Left kidney (tissue), 2 donors: Measurements from ENCODE around the gene PTPRF. TPM values are rescaled to one million over a fixed set of nuclear protein-coding genes. Genes with fewer than 3 reads are reported as not detected.

Source experiments
- DNase-seq: peaks from one replicate; pipeline ENCODE4 v3.0.0-alpha.2; 2013
- polyA plus RNA-seq: library from polyadenylated mRNA; unstranded; fragments of 120-200 nt; gene quantifications from one replicate; pipeline ENCODE4 v1.2.1, GENCODE V29; 2013; ENCODE audit not compliant: insufficient read length

The PTPRF gene
- polyA plus RNA-seq, 1 donor = 240 TPM

DNA sequence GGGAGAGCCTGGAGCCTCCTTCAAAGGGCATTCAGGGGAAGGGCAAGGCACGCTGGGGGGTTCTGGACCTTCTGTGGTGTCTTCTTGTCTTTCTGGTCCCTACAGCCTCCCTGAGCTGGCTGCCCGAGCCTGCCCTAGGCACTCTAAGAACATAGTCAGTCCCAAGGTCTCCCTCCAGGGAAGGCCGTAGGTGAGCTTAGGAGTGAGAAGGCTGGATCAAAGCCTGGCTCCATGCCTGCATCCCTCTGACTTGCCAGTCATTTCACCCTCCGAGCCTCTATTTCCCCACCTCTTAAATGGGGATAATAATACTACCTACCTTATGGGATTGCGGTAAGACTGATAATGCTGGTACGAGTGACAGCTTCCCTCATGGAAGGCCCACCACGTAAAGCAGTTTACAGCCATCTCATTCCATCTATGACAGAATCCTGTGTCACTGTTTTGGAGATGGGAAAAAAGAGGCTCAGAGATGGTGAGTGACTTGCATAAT, 20.8 kb downstream of the PTPRF start:
- no peak for DNase-seq

DNA sequence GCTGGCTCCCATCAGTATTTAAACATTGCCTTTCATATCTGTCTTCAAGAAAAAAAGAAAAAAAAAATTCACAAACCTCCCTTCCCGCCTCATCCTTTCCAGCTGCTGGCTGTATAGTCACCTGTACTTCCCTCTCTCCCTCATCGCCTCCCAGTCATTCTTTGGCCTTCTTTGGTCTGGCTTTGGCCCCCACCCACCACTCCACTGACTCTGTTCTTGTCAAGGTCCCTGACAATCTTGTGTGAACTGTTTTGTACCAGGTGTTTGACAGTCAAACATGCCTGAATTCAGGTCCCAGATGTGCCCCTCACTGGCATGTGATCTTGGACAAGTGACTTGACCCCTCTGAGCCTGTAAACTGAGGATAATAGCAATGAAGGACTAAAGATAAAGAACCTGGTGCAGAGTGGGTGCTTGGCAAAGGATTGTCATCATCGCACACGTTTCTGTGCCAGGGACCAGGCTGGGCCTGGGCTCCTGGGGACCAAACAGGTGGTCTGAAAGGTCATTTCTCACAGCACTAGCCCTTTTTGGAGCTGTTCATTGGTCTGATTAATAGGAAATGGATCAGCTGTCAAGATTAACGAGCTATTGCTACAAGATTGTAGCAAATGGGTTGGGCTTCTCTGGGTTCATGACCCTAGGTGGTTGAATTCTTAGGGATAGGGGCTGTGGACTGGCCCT, 21.5 kb downstream of the PTPRF start:
- DNase-seq = no peak

DNA sequence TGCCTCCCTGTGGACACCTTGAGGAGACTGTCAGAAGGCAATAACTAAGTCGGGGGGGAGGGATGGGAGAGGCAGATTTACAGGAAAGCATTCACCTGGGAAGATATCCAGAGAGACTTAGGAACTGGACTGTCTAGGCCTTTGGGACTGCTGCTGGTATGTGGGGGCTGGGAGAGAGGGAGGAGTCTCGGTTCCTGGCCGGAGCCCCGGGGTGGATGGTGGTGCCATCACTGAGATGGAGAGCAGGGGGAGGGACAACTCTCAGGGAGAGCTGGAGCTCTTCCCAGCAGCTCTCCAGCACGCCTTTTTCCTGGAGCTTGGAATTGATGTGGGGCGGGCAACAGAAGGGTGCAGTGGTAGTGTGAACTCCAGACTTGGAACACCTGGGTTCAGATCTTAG, 22.1 kb downstream of the PTPRF start:
- no peak for DNase-seq

DNA sequence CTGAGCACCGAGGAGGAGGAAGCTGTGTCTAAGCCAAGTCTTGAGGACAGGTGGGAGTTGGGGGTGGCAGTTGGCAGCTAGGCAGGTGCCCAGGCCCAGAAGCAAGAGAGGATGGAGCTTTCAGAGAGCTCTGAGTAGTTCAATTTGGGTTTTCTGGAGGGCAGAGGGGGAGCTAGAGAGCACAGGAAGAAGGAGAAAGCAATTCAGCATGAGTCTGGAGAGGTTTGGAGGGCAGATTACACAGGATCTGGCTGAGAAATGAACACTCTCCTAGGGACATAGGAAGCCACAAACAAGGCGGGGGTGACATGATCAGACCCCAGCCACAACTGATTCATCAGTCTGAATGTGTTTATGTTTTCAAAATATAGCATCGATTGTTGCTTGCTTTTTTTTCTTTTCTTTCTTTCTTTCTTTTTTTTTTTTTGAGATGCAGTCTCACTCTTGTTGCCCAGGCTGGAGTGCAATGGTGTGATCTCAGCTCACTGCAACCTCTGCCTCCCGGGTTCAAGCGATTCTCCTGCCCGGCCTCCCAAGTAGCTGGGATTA, 23.8 kb downstream of the PTPRF start:
- DNase-seq = no peak

DNA sequence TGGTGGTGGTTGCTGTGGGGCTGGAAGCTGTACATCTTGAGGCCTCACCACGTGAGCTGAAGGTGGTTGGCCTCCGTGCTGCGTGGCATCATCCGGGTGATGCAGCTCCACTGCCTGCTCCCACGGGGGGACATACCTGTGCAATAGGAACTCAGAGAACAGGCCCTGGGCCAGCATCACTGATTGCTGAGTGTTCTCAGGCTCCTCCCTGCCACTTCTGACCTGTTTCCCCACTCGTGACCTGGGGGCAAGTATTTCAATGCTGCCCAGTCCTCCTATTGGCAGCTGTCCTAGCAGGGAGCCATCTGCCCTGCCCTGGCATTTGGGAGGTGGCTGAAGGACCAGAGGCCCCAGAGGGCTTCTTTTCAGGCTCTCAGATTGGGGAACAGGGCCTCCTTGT, 26.1 kb downstream of the PTPRF start:
- no peak for DNase-seq

DNA sequence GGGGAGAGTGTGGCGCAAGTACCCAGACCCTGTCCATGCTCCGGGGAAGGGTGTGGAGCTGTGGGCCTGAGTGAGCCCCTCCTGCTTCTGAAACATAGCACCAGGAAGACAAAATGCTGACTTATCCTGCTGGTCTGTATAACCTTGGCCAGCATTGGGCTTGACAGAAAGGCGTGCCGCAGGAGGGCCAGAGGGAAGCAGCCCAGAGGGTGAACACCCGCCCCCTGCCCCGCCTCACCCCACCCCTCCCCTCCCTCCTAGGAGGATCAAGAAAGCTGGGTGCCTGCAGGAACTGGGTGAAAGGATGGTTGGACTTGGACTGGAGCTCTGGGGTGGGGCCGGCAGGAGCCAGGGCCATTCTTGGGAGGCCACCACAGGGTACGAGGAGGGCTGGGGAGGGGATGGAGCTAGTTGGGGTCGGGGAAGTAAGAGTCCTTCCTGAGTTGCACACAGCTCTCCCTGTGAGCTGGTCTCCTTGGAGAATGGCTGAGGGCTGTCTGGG, 27.1 kb downstream of the PTPRF start:
- DNase-seq = no peak

DNA sequence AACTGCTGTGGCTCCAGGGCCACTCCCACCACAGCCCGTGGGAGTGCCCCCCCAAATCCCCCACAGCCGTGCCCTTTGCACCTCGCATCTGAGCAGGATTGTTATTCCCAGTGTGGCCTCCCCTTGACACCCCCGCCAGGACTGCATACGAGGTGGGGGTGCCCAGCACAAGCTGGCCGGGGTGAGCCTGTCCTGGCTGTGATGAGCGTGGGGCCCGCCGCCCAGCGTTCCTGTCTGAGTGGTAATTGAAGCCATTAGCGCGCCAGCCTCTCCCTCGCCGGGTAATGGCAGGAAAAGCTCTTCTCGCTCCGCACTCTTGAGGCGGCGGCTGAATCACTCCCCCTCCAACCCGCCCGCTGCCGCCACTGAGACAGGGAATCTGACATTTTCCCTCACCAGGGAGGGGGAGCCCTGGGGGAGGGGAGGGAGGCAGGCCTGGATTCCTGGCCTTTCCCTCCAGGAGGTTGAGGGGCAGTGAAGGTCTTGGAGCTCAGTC, 27.7 kb downstream of the PTPRF start:
- peak; percentile 79 for DNase-seq

DNA sequence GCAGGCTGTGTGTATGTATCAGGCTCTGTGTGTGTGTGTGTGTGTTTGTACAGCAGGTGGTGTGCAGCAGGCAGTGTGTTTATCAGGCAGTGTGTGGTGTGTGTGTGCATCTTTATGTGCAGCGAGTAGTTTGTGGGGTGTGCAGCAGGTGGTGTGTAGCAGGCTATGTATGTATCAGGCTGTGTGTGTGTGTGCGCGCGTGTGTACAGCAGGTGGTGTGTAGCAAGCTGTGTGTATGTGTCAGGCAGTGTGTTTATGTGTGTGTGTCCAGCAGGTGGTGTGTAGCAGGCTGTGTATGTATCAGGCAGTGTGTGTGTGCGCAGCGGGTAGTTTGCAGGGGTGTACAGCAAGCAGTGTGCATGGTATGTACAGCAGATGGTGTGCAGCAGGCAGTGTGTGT, 29.0 kb downstream of the PTPRF start:
- DNase-seq = no peak

DNA sequence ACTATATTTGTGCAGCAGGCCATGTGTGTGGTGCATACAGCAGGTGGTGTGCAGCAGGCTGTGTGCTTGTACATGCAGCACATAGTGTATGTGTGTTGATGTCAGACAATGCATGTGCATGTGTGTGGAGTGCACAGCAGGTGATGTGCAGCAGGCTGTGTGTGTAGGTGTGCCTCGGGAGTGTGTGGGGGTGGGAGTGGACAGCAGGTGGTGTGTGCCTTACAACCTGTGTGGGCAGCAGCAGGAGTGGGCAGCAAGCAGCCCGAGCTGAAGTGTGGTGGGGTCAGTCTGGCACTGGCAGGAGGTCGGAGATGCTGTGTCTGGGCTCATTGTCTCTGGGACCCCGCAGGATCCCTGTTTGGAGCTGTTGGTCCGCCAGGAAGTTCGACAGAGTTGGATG, 29.6 kb downstream of the PTPRF start:
- DNase-seq = no peak

DNA sequence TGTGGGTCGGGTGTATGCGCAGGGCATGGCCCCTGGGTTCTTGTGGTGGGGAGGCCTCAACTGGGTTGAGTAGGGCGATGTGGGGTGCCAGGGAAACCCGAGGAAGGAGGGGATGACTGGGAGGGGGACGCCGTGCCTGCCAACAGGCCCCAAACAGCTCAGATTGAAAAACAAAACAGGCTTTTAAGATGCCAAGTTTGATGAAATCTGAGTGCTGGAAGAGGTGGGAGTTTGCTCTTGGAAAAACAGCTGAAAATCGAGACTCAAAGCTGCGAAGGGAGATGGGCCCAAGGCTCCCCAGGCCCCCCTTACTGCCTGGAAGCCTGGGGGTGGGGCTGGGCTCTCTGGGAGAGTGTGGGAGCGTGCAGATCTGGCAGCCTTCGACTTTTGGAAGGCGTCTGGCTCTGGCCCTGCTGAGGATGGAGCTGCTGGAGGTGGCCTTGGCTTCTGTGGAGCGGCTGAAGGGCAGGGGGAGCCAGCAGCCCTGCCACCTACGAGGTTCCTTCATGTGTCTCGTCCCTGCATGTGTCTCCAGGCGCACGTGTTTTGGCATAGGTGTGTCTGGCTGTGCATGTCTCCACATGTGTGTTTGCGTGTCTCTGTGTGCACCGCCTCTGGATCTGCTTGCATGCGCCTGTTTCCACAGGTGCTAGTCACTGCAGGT, 33.3 kb downstream of the PTPRF start:
- DNase-seq = peak; percentile 78

DNA sequence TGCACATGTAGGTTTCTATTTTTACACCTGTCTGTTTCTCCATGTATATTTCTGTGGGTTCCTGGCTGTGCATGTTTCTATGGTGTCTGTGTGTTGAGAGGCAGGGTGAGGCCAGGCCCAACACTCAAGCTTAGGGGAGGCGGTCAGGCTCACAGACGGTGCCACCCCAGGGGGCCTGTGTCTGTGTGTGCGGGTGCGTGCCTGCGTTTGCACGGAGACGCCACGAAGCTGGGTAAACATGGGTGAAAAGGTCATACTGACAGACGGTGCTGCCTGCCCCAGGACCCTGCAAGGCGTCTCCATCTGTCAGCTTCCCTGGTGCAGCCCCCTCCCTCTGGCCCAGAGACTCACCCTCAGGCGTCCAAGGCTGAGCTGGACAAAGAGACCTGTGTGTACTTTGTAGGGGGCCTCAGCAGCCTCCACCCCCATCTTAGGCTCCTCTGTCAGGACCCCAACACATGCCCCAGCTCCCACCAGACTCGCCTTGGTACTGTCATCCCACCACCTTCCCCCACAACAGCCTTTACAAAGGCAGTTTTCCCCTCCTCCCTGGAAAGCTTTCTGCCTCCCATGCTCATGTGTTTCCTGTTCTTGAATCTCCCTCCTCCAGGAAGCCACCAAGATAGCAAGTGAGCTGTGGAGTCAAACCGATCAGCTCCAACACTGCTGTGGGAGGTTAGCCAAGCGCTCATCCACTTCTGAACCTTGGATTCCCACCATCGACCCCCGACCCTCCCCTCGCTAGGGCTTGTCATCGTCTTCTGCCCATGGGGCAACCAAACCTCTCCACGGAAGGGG, 34.1 kb downstream of the PTPRF start:
- no peak for DNase-seq

DNA sequence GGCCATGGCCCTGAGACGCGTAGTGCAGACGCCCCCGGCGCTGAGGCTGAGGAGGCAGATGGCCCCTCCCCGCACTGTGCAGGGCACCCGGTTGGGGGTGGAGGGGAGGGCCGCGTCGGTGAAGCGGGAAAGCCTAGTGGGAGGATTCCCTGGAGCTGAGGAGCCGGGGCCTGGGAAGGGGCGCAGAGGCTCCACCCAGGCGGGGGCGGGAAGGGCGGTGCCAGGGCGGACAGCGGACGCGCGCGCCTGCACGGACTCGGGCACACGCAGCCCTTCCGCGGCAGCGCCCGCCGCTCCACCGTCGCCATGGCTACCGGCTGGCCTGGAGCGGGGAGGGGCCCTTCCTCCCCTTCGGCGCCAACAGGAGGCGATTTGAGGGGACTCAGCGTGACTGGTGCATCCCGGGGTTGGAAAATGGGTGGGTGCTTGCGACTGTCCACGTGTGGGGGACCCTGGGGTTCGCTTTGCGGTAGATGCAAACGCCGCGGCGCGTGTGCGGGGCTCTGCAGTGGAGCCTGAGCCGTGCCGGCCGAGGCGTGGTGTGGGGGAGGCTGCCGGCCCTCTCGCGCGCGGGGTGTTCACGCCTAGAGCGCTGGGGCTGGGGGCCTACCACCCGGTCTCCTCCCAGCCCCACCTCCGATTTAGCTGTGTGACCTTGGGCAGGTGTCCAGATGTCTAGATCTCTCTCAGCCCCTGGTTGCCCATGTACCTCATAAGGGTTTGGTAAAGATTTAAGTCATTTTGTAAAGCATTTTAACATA, 35.1 kb downstream of the PTPRF start:
- peak; percentile 80 for DNase-seq

DNA sequence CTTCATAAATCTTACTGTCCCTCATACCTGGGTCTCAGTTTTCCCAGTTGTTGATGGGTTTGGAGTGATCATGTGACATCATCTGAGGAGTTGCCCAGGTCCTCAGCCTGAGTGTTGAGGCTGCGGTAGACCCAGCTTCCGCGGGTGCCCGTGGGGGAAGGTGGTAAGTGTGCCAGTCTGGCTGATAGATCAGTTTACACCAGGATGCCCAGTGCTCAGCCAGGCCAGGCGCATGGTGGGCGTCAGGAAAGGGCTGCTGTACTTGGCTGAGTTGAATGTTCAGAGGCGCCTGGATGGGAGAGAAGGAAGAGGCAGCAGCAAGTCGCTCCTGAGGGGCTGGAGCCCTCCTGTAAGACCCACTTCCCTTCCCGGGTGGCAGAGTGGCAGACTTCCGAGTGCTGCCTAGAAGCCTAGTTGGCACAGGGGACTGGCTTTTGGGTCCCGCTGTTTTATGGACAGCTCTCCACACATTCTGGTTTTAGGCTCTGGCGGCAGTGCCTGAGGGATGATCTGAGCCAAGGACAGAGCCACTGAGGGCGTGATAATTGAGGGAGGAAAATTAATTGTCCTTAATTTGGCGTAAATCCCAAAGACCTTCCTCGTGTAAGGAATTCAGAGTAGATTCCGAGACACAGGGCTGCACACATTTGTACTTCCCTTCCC, 35.8 kb downstream of the PTPRF start:
- no peak for DNase-seq

DNA sequence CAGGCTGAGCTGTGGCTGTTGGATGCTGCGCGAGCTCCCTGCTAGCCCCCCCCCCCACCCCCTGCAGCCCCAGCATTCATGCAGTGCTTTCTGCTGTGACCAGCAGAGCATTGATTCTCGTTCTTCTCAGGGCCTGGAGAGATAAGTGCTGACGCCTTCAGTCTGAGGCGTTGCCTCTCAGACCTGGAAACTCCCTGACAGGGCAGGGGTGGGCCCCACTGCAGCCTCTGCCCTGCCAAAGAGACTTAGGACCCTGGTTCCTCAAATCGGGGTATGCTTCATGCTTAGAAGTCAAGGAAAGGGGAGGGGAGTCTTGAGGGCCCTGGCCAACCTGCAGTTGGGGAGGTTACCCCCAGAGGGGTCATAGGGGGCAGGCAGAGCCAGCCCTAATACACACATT, 38.5 kb downstream of the PTPRF start:
- DNase-seq = no peak

DNA sequence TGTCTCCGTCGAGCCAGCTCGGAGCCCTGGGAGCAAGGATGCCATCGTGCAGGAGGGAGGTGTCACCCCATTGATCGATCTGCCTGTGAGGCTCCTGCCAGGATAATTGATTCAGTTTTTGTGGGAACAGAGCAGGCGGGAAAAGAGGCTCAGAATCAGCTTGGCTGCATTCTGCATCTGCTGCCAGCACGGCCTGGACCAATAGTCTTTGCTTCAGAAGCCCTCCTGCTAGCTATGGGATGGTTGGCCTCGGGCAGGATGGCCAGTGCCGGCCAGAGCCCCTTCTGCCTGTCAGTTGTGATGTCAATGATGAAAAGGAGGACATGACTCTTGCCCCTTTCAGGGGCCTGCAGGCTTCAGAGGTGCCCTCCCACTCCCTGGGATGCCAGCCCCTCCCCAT, 39.6 kb downstream of the PTPRF start:
- DNase-seq = no peak

DNA sequence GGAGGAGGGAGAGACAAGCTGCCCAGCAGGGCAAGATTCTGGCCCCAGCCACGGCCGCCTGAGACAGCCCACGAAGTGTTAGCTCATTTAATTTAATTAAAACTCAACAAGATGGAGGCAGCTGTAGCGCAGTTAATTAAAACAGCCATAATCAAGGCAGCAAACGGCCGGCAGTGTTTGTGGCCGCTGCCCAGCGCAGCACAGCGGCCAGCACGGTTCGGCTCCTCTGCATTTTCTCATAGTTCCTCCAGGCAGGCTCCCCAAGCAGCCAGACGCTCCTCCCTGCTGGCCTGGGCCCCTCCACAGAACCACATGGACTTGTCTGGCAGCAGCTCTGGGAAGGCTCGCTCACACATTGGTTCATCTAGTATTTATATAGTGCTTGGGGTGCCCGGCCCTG, 40.0 kb downstream of the PTPRF start:
- no peak for DNase-seq

DNA sequence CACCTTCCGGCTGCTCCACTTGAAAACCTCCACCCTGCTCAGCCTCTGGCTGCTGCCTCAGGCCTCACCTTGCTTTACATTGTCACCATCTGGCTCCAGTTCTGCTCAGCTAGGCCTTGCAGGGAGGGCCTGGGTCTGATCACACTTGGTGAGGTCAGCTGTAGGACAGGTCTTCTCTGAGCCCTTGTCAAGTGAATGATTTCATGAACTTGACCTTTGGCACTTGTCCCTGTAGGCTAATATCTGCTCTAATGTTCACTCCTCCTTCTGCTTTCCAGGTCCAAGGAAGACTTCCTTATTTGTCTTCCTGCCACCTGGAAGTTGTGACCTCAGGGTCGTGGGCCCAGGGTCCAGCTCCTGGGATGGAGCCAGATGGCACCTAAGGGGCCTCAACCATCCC, 41.4 kb downstream of the PTPRF start:
- DNase-seq = no peak

DNA sequence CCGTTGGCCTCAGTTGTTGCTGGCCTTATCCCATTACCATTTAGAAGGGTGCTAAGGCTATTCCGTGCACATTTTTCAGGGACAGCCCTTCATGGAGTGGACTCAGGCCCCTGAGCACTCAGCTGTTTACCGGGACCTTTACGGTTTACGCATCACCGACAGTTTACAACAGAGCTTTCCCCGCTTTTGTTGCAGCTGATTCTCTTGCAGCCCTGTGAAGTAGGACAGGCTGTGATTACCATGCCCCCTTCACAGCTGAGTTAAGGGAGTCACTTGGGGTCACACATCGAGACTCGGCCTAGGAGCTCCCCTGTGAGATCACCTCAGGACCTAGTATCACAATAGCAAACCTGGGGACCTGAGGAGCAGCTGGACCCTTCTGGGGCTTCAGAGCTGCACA, 41.9 kb downstream of the PTPRF start:
- DNase-seq = no peak

DNA sequence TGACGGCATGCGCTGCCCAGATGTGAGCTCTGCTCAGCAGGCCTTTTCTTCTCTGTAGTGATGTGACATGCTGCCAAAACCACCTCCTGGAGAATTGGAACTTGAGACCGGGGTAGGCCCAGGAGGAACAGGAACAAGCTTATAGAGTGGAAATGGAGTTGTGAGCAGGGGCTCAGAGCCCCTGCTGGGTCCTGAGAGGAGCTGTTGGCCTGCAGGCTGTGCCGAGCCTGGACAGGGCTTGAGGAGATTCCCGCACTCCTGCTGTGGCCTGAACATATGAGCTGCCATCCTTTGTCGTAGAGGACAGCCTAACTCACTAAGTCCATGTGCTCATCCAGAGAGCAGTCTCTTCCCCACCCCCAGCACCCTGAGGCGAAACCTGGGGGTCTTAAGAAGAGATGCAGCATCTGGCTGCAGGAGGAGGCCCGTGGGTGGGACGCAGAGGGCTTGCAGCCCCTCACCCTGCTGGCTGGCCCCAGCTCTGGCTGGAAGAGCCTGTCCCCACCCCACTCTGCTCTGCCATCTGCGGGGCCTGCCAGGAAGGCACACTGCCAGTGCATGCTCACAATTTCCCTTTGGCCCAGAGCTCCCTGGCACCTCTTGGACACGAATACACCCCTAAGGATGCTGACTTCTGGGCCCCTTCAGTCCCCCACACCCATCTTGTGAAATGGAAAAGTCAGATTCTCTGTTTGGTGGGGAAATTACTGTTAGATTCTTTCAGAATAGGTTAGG, 42.5 kb downstream of the PTPRF start:
- no peak for DNase-seq

DNA sequence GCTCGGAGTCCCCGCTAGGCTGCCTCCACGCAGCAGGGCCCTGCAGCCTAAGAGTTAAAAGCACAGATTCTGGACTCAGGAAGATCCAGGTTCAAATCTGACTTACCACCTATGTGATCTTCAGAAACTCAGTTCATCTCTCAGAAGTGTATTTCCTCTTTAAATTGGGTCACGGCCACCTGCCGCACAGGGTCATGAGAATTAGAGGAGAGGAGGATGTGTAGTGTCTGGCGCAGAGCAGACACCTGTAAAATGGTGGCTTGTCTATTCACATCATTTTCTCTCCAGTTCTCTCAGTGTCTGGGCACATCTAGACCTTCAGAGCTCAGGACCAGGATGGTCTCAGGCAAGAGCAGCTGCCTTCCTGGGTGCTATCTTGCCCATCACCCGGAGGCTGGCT, 45.8 kb downstream of the PTPRF start:
- no peak for DNase-seq
